A549 treated with AZD2906 at 1 μM for 4 hours (cell line): ENCODE measurements around the gene HFM1. TPM values are rescaled to one million over a fixed set of nuclear protein-coding genes. Genes with fewer than 3 reads are reported as not detected.

Source experiments
- total RNA-seq: library from RNA; stranded (reverse); fragments of 200-300 nt; extraction: Qiagen RNA extraction; gene quantifications from 5 replicates; pipeline ENCODE4 v1.2.3, GENCODE V29; 2022

Gene HFM1, protein sequence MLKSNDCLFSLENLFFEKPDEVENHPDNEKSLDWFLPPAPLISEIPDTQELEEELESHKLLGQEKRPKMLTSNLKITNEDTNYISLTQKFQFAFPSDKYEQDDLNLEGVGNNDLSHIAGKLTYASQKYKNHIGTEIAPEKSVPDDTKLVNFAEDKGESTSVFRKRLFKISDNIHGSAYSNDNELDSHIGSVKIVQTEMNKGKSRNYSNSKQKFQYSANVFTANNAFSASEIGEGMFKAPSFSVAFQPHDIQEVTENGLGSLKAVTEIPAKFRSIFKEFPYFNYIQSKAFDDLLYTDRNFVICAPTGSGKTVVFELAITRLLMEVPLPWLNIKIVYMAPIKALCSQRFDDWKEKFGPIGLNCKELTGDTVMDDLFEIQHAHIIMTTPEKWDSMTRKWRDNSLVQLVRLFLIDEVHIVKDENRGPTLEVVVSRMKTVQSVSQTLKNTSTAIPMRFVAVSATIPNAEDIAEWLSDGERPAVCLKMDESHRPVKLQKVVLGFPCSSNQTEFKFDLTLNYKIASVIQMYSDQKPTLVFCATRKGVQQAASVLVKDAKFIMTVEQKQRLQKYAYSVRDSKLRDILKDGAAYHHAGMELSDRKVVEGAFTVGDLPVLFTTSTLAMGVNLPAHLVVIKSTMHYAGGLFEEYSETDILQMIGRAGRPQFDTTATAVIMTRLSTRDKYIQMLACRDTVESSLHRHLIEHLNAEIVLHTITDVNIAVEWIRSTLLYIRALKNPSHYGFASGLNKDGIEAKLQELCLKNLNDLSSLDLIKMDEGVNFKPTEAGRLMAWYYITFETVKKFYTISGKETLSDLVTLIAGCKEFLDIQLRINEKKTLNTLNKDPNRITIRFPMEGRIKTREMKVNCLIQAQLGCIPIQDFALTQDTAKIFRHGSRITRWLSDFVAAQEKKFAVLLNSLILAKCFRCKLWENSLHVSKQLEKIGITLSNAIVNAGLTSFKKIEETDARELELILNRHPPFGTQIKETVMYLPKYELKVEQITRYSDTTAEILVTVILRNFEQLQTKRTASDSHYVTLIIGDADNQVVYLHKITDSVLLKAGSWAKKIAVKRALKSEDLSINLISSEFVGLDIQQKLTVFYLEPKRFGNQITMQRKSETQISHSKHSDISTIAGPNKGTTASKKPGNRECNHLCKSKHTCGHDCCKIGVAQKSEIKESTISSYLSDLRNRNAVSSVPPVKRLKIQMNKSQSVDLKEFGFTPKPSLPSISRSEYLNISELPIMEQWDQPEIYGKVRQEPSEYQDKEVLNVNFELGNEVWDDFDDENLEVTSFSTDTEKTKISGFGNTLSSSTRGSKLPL (N-terminal part only)
- 0.01 to 0.14 TPM (median 0.09 TPM) in 3 of 5 replicates, not detected in the others for total RNA-seq

DNA sequence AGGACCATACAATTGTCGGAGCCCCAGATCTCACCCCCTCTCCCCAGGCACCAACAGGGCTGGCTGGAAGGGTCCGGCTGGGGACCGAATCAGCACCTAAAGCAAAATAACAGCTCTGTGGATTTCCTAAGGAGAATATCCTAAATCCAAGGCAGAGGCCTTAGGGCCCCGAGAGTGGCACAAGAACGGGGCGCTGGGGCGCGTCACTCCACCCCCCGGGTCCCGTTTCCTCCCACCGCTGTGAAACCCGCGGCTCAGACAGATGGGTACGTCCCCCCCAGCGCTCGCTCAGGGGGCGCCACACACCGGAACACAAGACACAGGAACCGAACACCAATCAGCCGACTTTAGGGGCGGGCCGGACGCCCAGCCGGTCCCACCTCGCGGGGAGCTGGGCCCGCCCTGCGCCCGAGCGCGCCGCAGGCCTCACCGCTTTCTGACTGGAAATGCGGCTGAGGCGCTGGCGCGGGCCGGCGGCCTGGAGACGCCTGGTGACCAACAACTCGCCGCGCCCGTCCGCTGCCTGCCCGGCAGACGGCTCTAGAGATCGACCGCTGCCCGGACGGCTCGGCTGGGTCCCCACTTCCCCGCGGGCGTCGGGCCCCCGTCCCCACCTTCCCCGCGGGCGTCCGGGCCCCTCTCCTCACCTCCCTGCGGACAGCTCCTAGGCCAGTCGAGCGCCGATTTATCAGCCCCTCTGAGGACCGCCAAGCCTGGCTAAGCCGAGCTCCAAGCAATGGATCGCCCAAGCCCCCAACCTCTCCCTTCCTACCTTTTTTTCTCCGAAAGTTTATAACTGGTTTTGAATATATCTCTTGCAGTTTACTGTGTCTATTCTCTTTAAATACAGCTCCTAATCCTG lies at the start of gene HFM1:
HFM1 (minus strand) TSS at position 687 of the 862 bp plus-strand sequence. CDS start 3,755 bp downstream, outside the sequence.

Other genes with a start within 250 kb of the HFM1 start
- 4.8 to 5.7 TPM (median 5.4 TPM) in 5 replicates for gene CDC7, start 96.0 kb upstream of the HFM1 start, total RNA-seq